Pancreas (tissue), 10 donors: ENCODE data around the gene MAP3K20. TPM values are rescaled to one million over a fixed set of nuclear protein-coding genes. Genes with fewer than 3 reads are reported as not detected.

Experiments used
- ATAC-seq, 4 donors: fragments of 200-7000 bp; cut with Tn5 transposase; one replicate each; pipeline versions ENCODE4 v1.8.0 to v1.9.1; 2020; ENCODE audit warnings: mild to moderate bottlenecking in 4 of 4, moderate library complexity in 4 of 4
- DNase-seq, 6 donors: peaks; one replicate each; pipeline ENCODE4 v3.0.0-alpha.2; 2020
- FAIRE-seq: peaks from 2 replicates; lab custom pipeline; 2012; peaks lifted over from hg19 to GRCh38; lab: Jason Lieb, UNC
- H3K27ac ChIP-seq, 4 donors: fragments of 200-600 bp; sonication (generic); 1 replicate in 3 of 4; 2 replicates in 1 of 4; pipeline versions ENCODE4 v1.5.0 to v1.8.0; 2020
- H3K27me3 ChIP-seq, 4 donors: fragments of 200-600 bp; one replicate each; pipeline ENCODE4 v1.8.0; 2021
- H3K36me3 ChIP-seq, 3 donors: fragments of 200-600 bp; sonication (generic) in 1 of 3; one replicate each; pipeline versions ENCODE4 v1.5.0 to v1.8.0; 2020 to 2021
- H3K4me1 ChIP-seq, 3 donors: fragments of 200-600 bp; one replicate each; pipeline ENCODE4 v1.8.0; 2021
- H3K4me3 ChIP-seq, 4 donors: fragments of 200-600 bp; sonication (generic) in 2 of 4; one replicate each; pipeline versions ENCODE4 v1.5.0 to v1.8.0; 2020 to 2021
- H3K9me3 ChIP-seq, 4 donors: fragments of 200-600 bp; one replicate each; pipeline ENCODE4 v1.8.0; 2021
- CTCF ChIP-seq, 4 donors: fragments of 200-600 bp; sonication (generic) in 3 of 4; IDR thresholded peaks; one replicate each; pipeline versions ENCODE4 v1.5.0 to v1.8.0; 2021; ENCODE audit warnings: antibody characterized with exemption in 4 of 4
- WGBS, 2 donors: extraction: QIAGEN DNeasy Blood & Tissue Kit; methylation state at CpG; one replicate each; pipeline ENCODE4 v1.1.7; 2013; 5-methylcytosine and 5-hydroxymethylcytosine counted together
- intact Hi-C, 3 donors: fragments of 100-400 bp; cut with DNase I; formaldehyde crosslinking; loops; one replicate each; pipeline versions ENCODE4 v1.11.1 to v1.14.2; 2022
- polyA plus RNA-seq, 2 donors: library from polyadenylated mRNA; stranded (reverse); fragments of 200-250 nt; gene quantifications; one replicate each; pipeline ENCODE4 v1.2.3, GENCODE V29; 2013
- total RNA-seq, 6 donors: library from RNA; stranded (reverse); fragmentation: NEBNext Ultra II Directional in 4 of 6; extraction: Animal tissue kit (Norgen Biotek cat#: 25700) in 4 of 6; gene quantifications; one replicate each; pipeline versions ENCODE4 v1.2.1 to v1.2.4, GENCODE V29; 2021 to 2023
- donor health status: healthy with polysubstance abuse.
- donor health status: DM: no; HTN: no; CAD: no; lungs with moderate emphysema.
- donor health status: DM: no; HTN: no; CAD: no.
- donor health status: control.
- donor health status: control.
- donor health status: Bipolar disorder and iron deficiency.
- donor health status: DM: yes; HTN: yes; CAD: no.
- donor health status: DM: no; HTN: no; CAD: no.
- donor health status: DM: no; HTN: no; CAD: no.
- donor health status: DM: yes; HTN: yes; CAD: no.

The MAP3K20 gene
- total and polyA plus RNA-seq, 8 donors, result 4.1 to 23.7 (median 8.2) TPM

- WGBS, 2 donors, result 87 to 90% methylated on average over 3 of the region's 3 CpGs
- H3K4me1 ChIP-seq, result peaks cover 4 to 19% (median 9%) of the 10 kb centered on the region in 3 donors
- no peak for ATAC-seq
- no peaks in the 10 kb centered on the region for H3K36me3 ChIP-seq
- intact Hi-C loops, result no loop called here
- no peak for DNase-seq
- H3K27me3 ChIP-seq, result no peaks in the 10 kb centered on the region
- H3K9me3 ChIP-seq, result no peaks in the 10 kb centered on the region
- no peak overlapping the region for H3K4me3 ChIP-seq
- H3K27ac ChIP-seq, result no peak overlapping the region
- no peak for FAIRE-seq
- TF ChIP-seq CTCF (IDR thresholded peaks at IDR 0.05), result no peak
Observed at GRCh38 chr2:173079141-173079540, 3.5 kb downstream of the MAP3K20 start.

- ATAC-seq (no peak), FAIRE-seq (no peak), DNase-seq (no peak)
- no peak for TF ChIP-seq CTCF (IDR thresholded peaks at IDR 0.05)
- H3K36me3 ChIP-seq, result no peaks in the 10 kb centered on the region
- H3K4me3 ChIP-seq, result no peak overlapping the region
- H3K4me1 ChIP-seq, result peaks cover 4 to 17% (median 9%) of the 10 kb centered on the region in 3 donors
- intact Hi-C loops, result no loop called here
- H3K27me3 ChIP-seq, result no peaks in the 10 kb centered on the region
- no peak overlapping the region for H3K27ac ChIP-seq
- no peaks in the 10 kb centered on the region for H3K9me3 ChIP-seq
- 95 to 97% methylated on average over 6 of the region's 6 CpGs for WGBS, 2 donors
Observed at GRCh38 chr2:173079973-173080860, 4.6 kb downstream of the MAP3K20 start.

- no peaks in the 10 kb centered on the region for H3K27me3 ChIP-seq
- H3K27ac ChIP-seq, result no peak overlapping the region
- no peak overlapping the region for H3K4me3 ChIP-seq
- intact Hi-C loops, result no loop called here
- peak in 1 of 4 donors; percentile 13 for ATAC-seq
- no peaks in the 10 kb centered on the region for H3K9me3 ChIP-seq
- no peak for DNase-seq
- H3K4me1 ChIP-seq, result peaks cover 0 to 12% (median 0%) of the 10 kb centered on the region in 3 donors
- FAIRE-seq, result no peak
- WGBS, 2 donors, result 84 to 92% methylated on average over 2 of the region's 2 CpGs
- H3K36me3 ChIP-seq, result no peaks in the 10 kb centered on the region
- no peak for TF ChIP-seq CTCF (IDR thresholded peaks at IDR 0.05)
Observed at GRCh38 chr2:173086518-173087213, 11.0 kb downstream of the MAP3K20 start.

GRCh38 chr2:173087214-173087581 is 11.6 kb downstream of the MAP3K20 start:
- 74 to 85% methylated on average over 1 of the region's 1 CpG for WGBS, 2 donors
- ATAC-seq (no peak), DNase-seq (no peak), FAIRE-seq (no peak)
- Histone ChIP-seq H3K27ac (no peak overlapping the region), H3K4me1 (peaks cover 0 to 12% (median 0%) of the 10 kb centered on the region in 3 donors), H3K27me3 (no peaks in the 10 kb centered on the region), H3K36me3 (no peaks in the 10 kb centered on the region), H3K9me3 (no peaks in the 10 kb centered on the region), H3K4me3 (no peak overlapping the region)
- intact Hi-C loops, result no loop called here
- no peak for TF ChIP-seq CTCF (IDR thresholded peaks at IDR 0.05)
